NCI-H82 (cell line): ENCODE results near the gene CSF2RB.

Source experiments
- DNase-seq: peaks from one replicate; lab custom pipeline; 2025; lab: John Stamatoyannopoulos, UW

Gene CSF2RB

GRCh38 chr22:36891646-36892045, 21.8 kb upstream of the CSF2RB start:
- DNase-seq = no peak

DNA sequence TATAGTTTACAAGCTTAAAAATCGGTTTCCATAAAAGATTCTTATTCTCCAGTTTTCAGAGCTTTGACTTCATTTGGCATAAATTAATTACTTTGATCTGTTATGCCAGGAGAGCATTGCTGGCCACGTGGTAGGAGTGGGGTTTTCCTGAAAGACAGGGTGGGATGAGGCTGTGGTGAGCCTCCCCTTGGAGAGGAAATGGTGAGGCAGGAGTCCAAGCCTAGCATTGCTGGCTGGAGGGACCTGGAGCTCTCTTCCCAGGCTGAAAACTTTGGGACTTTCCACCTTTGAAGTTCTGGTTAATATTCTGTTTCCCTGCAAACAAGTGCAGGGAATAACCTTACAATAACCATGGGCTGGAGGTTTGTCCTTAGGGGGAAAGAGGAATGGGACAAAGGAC, 21.1 kb upstream of the CSF2RB start:
- DNase-seq = no peak

DNA sequence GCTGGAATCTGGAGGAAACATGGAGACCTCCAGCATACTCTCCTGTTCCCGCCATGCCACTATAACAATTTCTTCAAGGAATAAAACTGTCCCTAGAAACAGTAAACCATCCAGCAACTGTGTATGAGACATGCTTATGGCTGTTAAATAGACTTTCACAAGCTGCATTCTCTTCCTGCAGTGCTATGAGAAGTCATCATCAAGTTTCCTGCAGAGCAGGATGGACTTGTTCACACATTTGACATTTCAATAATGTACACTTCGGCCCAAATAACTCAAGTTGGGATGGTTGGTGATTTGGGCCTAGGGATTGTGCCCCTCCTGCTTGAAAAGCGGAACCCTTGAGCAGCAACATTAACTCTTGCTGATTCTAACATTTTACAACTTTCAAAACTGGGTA, 20.2 kb upstream of the CSF2RB start:
- DNase-seq = no peak

DNA sequence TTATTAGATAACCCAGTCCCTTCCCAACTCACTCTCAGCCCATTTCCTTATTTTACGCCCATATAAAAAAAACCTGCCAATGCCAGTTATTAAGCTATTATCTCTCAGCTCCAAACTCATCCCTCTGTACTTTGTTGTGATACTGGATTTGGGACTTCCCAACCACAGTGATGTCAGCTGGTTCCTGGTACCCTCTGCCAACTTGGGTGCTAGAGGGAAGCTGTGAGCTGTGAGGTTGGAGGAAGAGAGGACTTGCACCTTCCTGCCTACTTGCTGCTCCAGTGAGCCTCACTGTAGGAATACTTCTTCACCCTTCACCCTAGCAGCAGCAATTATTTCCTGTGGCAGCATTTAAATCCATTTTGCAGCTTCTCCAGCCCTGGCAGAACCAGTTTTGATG, 19.2 kb upstream of the CSF2RB start:
- no peak for DNase-seq

DNA sequence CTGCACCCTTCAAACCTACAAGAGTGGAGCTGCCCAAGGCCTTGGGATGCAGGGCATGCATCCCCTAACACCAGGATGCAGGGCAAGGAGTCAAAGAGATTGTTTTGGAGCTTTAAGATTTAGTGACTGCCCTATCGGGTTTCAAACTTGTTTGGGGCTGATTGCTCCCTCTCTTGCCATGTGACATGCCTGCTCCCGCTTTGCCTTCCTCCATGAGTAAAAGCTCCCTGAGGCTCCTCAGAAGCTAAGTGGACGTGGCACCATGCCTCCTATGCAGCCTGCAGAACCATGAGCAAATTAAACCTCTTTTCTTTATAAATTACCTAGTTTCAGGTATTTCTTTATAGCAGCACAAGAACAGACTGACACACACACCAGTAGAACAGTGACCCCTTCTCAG, 15.8 kb upstream of the CSF2RB start:
- DNase-seq = no peak

DNA sequence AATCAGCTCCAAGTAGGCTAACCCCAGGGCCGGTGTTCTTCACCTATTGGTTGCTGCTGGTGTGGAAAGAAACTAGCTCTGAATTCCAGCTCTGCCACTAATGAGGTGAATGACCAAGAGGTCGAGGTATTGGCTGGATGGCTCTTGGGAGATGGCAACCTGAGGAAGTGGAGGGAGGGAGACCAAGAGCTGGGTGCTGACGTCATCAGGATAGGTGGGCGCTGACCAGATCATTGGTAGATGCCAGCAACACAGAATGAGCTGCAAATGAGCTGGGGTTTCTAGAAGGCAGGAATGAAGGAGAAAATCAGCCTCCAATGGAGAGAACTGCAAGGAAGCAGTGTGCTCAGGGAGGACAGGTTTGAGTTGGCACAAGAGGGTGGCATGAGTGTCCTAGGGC, 14.7 kb upstream of the CSF2RB start:
- DNase-seq = no peak

- no peak for DNase-seq
Observed at GRCh38 chr22:36899498-36899897, 13.9 kb upstream of the CSF2RB start.

DNA sequence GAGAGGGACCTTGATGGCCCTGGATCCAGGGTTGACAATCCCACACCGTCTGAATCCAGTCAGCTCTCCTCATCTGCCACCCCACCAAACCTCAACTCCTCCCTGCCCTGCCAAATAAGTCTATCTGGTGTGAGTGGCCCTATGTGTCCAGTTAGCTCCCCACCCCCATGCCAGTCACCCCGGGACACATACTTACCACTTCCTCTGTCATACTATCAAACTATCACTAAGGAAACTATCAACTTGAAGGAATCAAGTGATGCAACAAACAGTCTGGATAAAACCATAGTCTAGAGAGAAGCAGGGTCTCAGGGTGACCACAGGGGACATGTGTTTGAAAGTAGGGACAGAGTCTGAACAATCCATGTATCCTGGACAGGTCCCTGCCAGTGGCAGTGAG, 13.2 kb upstream of the CSF2RB start:
- DNase-seq = no peak

- DNase-seq = no peak
Observed at GRCh38 chr22:36900880-36901279, 12.5 kb upstream of the CSF2RB start.

DNA sequence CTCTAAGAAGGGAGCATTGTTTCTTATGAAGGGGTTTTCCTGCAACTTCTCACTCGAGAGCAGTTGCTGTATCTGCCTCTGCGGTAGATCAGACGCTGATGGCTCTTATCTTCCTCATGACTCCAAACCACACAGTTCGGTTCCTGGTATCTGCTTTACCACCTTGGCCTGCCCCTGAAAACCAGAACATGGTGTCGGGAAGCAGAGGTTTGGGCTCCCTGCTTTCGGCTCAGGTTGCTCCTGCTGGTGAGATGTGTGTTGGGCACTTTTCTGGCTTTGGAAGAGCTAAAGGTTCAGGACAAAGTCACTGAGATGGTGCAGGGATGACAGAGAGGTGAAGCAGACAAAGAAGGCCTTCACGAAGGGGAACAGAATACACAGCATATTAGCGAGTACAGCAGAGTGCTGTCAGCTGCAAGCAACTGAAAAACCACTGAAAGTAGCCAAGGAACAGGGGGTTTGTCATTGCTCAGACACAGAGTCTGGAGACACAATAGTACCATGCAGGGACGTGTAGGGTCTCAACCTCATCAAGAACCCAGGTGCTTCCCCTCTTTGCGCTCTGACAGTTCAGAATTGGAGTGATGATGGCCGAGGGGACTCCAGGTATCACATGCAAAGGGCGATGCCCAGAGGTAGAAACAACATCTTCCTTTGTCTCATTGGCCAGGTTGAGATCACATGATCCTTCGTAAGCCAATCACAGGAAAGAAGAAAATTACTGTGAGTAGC, 11.9 kb upstream of the CSF2RB start:
- DNase-seq = no peak

GRCh38 chr22:36902143-36902926, 11.1 kb upstream of the CSF2RB start:
- no peak for DNase-seq

GRCh38 chr22:36904260-36904880, 9.1 kb upstream of the CSF2RB start:
- no peak for DNase-seq

- peak; percentile 76 for DNase-seq
Observed at GRCh38 chr22:36907253-36908195, 5.9 kb upstream of the CSF2RB start.

GRCh38 chr22:36910461-36910860, 3.0 kb upstream of the CSF2RB start:
- DNase-seq = no peak

- DNase-seq = no peak
Observed at GRCh38 chr22:36911887-36912661, 1.4 kb upstream of the CSF2RB start.

GRCh38 chr22:36912694-36913426, 568 bp upstream of the CSF2RB start:
- no peak for DNase-seq

DNA sequence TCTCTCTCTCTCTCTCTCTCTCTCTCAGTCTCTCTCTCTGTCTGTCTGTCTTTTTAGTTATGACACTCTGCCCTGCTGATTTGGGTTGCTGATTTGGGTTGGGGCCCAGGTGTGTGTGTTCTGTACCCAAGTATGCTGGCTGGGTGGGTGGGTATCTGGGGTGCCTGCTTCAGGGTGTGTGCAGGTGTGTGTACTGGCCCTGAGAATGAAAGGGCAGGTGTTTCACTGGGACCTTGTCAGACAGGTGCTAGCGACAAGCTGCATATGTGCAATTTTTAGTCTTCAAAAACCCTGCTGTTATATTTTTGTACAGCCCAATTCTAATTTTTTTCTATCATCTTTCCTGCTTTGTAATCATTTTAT, 943 bp downstream of the CSF2RB start:
- DNase-seq = no peak

DNA sequence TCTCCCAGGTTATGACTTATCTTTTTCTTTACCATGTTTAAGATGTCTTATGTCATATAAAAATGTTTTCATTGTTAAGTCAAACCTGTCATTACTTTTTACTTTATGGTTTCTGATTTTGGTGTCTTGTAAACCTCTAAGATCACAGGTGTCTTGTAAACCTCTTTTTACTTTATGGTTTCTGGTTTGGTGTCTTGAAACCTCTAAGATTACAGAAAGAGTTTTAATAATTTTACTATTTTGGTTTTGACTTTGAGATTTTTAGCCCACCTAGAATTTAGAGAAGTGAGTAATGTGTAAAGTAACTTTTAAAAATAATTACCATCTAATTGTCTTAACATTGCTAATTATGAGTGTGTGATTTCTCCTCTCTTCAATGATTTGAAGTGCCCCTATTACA, 2.6 kb downstream of the CSF2RB start:
- no peak for DNase-seq

- no peak for DNase-seq
Observed at GRCh38 chr22:36918586-36919284, 5.3 kb downstream of the CSF2RB start.
